HG02885 (cell line): ENCODE measurements around the gene TTC28.

Source experiments
- ATAC-seq: cut with Tn5 transposase; IDR thresholded peaks from one replicate; pipeline ENCODE4 v1.9.1; 2021; ENCODE audit warnings: mild to moderate bottlenecking; ENCODE audit not compliant: unreplicated experiment, poor library complexity

Gene TTC28

DNA sequence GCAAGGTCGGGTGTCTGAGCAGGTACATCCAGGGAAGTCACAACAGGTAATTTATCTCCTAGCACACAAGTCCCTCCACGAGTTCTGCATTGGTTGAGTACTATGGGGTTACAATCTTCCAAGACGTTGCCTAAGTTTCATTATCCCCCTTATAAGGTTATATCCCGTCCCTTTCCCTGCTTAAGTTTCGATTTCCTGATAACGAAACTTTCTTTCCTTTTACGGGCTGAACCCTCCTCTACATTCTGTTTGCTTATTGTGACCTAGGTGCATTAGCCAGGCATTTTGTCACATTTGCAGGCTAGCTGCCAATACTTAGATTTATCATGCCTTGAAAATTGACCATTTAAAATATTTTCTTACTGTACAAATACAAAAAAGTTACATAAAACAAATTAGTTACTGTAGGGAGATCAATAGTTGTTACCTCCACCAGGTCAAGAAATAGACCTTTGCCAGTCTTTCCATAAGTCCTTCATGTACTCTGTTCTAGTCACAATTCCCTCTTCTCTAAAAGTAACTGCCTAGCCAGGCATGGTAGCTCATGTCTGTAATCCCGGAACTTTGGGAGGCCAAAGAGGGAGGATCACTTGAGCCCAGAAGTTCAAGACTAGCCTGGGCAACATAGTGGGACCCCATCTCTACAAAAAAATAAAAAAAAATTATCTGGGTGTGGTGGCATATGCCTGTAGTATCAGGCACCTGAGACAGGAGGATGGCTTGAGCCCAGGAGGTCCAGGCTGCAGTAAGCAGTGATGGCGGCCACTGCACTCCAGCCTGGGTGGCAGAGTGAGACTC lies 746.3 kb downstream of the TTC28 start:
- no peak for ATAC-seq

GRCh38 chr22:27930331-27931060 lies 749.1 kb downstream of the TTC28 start:
- no peak for ATAC-seq
